IPS-NIHi7 (cell line): Measurements from ENCODE around the gene TMEM120B.
"Not testable (repeated sequence)": the region's sequence is repeated elsewhere in the genome, so short reads cannot be mapped to it uniquely, and the experiment has no call there.

Experiments
- DNase-seq: peaks from one replicate; pipeline ENCODE4 v3.0.0; 2012; ENCODE audit warnings: mixed read lengths; ENCODE audit errors: extremely low spot score

Gene TMEM120B

DNA sequence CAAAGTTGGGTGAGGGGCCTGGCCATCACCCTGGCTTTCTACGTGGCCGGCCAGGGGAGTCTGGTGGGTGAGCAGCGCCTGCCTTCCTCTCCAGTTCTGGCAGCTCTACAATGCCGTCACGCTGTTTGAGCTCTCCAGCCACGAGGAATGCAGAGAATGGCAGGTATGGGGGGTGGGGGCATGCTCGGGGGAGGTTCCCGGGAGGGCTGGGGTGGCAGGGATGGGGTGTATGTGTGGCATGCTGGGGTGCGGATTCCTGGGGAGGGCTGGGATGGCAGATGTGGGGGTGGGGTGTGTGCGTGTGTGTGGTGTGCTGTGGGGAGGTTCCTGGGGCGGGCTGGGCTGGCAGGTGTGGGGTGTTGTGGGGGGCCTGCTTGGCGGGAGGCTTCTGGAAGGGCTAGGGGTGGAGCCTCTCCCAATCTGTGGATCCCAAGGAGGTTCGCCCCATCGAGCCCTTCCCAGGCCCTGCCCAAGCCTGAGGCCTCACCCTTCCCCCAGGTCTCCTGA is 62.5 kb downstream of the TMEM120B start:
- peak; percentile 52 for DNase-seq

DNA sequence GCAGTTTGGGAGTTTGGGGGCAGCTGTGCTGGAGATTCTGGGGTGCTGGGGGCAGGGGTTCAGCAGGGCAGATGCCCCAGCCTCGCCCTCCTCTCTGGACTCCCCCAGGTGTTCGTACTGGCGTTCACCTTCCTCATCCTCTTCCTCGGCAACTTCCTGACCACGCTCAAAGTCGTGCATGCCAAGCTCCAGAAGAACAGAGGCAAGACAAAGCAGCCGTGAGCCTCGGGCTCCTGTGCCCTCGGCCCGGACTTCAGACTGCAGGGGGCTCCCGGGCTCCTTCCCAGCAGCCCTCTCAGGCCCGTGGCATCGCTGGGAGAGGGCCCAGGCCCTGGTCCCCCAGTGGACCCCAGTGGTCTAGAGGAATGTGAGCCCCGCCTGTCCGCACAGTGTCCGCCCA is 62.9 kb downstream of the TMEM120B start:
- no peak for DNase-seq

DNA sequence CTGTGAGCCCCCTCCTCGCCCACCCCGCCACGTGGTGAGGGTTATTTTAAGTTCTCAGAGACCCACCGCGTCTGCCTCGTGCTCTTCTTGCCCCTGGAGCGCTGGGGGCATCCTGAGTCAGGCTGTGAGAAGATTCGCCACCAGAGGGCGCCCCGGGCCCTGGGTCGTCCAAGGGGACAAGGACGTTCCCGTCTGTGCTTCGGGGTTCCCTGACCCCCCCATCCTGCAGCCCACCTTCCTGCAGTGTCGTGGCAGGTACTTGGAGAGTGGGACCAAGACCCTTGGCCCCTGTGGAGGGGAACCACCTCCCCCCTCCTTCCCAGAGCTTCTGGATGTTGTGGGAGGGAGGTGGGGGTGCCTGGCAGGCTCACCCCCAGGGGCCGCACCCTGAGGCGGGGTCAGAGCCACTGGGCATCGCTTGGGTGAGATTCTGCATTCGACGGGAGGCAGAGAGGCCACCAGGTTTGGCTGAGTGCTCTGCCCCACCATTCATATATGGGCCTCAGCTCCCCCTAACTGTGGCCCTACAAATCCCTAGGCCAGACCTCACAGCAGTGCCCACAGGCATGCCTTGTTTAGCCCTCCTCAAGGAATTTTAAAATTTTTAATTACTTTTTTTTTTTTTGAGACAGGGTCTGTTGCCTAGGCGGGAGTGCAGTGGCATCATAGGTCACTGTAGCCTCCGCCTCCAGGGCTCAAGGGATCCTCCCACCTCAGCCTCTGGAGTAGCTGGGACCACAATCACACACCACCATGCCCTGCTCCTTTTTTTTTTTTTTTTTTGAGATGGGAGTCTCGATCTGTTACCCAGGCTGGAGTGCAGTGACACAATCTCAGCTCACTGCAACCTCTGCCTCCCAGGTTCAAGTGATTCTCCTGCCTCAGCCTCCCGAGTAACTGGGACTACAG is 63.9 kb downstream of the TMEM120B start:
- DNase-seq, result peak; percentile 87

DNA sequence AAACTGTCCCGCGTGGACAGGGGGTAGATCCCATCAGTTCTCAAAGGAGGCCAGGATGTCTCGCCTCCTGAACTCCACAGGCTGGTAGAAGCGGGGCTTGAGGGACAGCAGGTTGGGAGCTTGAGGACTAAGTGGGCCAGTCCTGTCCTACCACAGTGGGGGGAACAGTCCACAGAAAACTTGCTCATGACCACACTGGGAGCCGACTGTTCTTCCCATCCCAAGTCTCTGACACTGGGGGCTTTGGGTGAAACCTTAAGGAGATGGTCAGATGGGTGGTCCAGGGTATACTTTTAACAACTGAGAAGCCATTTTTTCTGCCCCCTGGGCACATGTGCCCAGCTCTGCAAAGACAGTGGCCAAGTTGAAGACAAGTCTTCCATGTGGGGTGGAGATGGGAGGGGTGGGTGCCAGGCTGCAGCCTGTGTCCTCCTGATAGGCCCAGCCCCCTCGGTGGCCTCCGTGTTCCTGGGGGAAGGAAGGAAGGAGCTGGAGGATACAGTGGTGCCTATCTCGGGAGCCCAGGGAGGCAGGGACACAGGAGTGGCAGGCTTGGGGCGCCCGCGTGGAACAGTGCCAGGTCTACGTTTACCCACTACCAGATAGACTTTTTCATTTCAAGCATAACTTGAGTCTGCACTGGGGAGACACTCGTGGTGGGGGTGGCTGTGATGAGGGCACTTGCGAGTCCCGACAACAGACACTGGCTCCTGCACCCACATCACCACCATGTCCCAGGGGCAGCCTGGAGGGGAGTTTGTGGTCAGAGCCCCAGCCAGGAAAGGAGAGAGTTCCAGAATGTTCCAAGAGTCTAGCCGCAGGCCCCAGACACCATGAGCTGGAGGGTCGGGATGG is 66.2 kb downstream of the TMEM120B start:
- DNase-seq, result no peak

DNA sequence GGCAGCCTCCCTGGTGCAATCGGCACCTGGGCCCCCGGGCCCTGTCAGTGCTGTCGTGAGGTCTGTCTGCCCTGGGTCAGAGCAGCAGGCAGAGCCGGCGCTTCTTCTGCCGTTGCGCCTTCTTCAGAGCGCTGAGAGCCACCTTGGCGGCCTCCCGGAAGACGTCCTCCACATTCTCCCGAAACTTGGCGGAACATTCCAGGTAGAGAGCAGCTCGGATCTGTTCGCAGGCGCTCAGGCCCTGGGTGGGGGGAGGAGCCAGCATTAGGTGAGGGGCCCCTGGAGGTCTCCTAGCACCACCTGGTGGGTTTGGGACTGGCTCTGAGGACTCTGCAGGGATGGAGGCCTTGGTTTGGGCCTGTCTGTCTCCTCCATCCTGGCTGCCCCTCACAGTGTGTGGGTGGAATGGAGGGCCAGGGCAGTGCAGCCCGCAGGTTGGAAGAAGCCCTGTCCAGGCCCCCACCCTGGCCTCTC is 66.9 kb downstream of the TMEM120B start:
- no peak for DNase-seq

DNA sequence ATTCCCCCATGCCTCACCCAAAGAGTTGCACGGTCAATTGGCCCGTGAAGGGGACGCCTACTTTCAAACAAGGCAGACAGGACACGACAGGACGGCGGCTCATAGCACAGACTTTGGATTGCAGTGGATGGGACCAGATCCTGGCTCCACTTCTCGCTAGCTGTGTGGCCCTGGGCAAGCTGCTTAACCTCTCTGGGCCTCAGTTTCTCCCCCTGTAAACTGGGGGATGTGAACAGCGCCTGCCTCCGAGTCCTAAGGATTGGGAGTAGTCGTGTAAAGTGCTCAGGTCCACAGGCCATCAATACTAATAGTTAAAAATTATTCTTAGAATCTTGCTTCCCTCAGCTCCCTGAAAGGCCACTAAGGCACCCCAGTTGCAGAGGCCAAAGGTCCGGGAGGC is 67.9 kb downstream of the TMEM120B start:
- no peak for DNase-seq

DNA sequence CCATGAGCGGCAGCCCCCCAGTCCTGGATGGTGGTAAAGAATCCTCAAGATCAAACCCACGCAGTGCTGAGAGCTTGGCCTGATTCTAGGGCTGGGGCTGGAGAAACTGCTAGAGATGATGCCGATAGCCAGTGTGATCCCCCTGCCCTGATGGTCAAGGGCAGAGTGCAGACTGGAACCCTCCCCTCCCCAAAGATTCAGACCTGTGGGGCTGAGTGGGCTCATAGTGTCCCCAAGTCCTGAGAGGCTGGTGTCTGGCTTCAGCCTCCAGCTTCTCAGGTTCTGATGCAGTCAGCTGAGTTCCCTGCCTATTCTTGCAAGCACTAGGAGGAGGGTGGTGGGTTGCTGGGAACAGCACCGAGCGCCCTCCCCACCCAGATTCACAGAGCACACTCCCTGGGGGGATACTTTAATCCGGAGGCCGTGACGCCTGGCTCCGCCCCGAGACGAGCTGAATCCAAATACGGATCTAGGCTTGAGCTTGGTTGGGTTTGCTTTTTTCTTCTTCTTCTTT is 69.0 kb downstream of the TMEM120B start:
- no peak for DNase-seq

DNA sequence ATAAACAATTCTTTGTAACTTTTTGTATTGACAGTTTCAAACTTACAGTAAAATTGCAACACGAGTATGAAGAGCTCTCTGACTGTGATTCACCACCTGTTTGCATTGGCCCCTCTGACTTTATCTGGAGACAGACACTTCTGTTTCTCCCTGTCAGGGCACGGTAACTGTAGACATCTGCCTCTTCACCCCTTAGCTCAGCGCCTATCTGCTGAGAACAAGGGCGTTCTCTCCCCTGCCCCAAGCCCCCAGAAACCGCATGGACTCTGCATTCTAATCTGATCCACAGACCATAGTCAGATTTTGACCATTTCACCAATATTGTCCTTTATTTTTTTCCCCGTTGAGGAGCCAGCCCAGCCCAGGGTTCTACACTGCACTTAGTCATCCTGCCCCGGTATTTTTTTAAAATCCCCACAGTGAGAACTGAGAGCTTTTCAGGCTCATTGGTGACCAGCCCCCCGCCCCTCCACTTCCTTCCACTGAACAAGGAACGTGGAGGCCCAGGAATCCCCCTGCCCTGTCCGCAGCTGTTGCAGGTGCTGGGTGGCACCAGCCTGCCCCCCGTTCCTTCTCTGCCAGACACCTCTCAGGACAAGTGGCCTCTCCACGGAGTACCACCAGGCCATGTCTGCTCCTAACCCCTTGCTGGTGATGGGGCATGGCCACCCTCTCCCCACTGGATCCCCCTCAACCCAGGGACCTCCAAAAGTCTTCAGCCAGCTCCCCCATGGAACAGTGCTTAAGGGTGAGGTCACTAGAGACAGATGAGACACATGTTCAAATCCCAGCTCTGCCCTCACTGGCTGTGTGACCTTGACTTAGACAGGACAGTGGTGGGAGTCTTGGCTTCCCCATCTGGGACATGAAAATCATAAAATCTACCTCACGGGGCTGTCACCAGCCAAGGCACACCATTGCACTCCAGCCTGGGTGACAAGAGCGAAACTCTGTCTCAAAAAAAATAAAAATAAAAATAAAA is 69.7 kb downstream of the TMEM120B start:
- no peak for DNase-seq

DNA sequence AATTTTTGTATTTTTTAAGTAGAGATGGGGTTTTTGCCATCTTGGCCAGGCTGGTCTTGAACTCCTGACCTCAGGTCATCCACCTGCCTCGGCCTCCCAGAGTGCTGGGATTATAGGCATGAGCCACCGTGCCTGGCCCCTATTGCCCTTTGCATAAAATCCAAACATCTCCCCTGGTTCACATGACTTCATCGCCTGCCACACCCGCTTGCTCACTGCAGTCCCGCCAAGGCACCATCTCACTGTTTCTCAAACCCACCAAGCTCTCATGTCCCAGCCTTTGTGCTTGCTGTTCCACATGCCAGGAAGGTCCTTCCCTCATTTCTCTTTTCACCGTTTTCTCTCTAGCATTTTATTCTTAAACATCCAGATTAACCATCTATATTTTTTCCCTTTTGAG is 71.2 kb downstream of the TMEM120B start:
- no peak for DNase-seq

DNA sequence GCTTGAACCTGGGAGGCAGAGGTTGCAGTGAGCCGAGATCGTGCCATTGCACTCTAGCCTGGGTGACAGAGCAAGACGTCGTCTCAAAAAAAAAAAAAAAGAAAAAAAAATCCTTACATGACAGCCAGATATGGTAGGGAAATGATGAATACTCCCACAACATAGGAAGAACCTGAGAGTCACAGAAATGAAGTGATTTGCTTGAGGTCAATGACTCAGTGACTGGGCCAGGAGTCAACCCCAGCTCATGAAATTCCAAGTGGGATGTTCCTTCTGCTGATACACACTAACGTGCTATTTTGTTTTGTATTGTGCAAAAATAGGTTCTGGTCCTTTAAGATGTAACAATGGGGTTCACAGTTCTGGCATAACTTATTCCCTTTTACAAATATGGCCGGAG is 71.9 kb downstream of the TMEM120B start:
- DNase-seq, result no peak

DNA sequence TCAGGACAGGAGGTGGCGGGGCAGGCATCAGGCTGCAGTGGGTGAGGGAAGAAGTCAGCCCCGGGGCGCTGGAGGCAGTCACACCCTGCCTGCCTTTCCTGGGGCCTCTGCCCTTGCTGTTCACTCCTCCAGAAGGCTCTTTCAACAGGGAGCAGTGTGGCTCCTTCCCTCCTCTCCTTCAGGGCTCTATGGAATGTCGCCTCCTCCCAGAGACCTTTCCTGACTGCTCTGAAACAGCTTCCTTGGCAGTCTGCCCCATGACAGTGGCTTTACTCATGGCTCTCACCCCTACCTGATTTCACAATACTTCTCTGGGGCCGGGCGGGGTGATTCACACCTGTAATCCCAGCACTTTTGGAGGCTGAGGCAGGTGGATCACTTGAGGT is 73.9 kb downstream of the TMEM120B start:
- no peak for DNase-seq

DNA sequence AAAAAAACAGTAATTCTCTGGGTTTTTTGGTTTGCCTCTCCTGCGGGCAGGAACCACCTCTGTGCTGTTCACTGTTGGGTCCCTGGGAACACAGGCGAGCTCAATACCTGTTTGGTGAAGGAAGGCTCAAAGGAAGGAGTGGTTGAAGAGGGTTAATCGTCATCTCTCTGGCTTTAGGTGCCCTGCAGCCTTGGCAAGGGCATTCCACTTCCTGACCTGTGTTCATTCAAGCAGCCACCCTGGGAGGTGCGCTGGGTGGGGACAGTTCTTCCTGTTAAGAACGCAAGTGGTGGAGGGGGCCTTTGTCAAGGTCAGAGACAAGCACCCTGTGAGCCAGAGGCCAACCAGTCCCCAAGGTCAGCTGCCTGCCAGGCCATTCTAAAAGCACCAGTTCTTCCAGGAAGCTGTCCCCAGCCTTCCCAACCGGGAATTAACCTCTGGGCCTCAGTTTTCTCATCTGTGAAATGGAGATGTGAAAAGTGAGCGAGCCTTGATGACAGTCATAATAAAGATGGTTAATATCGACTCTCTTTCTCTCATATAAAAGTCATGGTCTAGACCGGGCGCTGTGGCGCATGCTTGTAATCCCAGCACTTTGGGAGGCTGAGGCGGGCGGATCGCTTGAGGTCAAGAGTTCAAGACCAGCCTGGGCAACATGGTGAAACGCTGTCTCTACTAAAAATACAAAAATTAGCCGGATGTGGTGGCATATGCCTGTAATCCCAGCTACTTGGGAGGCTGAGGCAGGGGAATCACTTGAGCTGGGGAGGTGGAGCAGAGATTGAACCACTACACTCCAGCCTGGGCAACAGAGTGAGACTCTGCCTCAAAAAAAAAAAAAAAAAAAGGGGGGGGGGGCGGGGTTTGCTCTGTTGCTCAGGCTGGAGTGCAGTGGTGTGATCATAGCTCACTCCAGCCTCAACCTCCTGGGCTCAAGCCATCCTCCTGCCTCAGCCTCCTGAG is 74.8 kb downstream of the TMEM120B start:
- no peak for DNase-seq

DNA sequence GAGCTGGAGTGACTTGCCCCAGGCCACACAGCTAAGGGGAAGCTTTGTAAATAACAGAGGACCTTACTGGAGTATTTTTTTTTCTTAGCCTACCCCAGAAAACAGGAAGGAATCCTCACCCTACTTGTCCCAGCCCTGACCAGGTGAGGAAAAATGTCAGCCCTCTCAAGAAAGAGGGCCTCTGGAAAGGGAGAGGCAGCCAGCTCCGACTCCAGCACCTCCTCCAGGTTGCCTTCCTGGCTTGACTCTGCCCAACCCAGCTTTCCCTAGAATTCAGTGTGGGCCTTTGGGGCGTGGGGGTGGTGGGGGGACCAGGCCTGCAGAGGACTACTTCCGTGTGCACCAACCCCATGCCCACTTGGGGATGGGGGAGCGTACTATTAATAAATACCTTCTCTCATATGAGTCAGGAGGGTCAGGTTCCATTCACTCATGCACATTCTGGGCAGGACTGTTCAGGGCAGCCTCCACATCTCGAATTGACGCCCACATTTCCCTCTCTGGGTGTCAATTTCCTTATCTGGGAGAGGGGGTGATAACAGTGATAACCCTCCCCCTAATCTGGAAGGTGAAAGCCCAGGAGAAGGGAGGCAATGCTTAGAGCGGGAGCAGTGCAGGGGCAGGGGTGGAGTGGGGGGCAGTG is 75.7 kb downstream of the TMEM120B start:
- DNase-seq, result no peak

DNA sequence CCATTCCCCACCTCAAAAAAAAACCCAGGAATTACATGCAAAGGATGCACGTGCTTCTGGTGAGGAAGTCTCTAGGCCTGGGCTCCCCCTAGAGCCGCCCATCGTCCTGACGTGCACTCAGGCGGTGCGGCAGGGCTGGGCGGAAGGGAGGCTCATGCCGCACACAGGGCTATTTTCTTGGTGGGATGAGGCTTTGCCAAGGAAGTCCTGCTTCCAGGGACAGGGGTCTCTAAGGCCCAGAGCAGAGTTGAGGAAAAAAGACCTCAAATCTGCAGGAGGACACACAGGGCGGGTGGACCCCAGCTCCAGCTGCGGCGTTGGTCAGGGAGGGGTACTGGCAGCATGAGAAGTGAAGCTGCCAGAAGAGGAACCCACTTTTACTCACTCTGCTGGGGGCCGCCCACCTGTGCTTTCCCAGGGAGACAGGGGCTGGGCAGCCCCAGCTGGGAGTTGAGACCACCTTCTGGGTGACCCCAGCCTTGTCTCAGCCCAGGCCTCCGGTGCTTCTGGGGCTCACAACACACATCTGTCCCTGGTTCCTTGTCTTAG is 76.8 kb downstream of the TMEM120B start:
- DNase-seq, result no peak

DNA sequence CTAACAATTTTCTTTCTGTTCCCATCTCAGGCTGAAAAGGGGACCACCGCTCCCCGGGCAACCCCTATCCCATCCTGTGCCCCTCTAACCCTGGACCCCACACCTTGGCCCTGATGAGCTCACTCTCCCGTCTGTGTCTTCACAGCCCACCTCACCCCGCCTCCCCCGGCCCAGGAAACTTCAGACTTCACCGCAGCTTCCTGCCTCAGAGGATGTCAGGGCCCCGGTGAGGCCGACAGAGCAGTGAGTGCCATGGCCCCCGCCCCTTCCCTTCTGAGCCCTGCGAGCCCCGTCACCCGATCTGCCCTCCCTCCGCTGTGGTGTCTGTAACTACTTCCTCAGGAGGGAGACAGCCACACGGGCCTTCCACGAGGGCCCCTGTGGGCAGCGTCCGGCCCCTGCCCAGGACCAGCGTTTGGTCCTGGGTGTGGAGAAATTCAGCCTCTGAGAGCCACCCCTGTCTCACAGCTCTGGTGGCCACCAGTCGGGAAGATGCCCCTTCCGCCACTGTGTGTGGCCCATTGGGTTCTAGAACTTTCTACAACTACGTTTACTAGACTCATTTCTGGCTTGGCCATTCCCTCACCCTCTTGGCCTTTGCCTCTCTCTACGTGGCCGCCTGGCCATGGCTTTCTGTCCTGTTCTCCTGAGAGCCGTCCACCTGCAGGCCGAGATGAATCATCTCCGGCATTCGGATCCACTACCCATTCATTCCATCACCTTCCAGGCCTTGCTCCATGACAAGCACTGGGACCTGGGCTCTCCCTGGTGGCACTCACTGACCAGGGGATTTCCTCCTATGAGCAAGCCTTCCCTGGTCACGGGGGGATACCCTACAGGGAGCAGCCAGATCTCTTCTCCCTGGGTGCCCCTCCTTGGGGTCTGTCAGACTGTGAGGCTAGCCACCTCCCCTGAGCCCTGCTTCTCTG is 77.5 kb downstream of the TMEM120B start:
- DNase-seq, result no peak

DNA sequence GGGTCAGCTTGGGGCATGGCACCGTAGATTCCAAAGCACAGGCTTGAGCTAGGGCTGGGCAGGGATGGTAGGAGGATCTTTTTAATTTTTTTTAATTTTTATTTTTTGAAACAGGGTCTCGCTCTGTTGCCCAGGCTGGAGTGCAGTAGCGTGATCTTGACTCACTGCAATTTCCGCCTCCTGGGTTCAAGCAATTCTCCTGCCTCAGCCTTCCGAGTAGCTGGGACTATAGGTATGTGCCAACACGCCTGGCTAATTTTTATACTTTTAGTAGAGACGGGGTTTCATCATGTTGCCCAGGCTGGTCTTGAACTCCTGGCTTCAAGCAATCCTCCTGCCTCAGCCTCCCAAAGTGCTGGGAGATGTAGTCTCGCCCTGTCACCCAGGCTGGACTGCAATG is 78.2 kb downstream of the TMEM120B start:
- not testable (repeated sequence) for DNase-seq

DNA sequence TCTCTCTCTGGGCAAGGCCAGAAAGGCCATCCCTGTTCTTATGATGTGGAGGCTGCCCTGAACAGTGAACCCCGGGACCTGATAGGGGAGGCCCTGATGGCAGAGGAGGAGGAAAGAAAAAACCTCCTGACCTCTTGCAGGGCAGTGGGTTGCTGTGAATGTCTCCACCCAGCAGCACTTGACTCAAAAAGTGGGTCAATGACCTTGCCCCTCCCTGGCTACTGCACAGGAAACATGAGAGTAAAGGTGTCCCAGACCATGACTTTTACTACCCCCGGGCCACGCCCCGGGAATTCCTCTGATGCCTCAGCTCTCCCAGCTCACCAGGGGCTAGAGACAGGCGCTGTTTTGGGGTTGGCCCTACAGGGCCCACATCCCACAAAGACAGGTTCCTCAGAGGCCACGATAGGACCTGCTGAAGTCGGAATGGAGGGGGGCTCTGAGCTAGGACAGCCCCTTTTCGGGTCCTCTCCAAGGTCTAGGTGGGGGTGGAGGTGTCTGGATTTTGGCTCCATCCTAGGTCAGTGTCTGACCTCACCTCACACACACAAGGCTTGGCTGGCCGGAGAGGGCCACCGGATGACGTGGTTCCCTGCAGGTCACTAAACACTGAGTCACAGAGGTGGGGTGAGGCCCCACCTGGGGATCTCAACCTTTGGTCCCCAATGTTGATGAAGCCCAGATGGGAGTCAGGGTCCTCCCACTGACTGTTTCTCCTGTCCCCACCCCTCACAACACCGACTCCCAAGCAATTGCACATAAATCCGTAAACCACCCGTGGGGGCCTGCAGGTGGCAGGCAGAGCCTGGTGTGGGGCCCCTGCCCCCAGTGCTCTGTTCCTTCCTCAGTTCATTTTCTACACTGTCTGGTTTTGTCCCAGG is 79.4 kb downstream of the TMEM120B start:
- no peak for DNase-seq
